ENCODE measurements around the gene CRYGD. TPM values are rescaled to one million over a fixed set of nuclear protein-coding genes. Genes with fewer than 3 reads are reported as not detected.
A peak's percentile ranks its signal among the peaks of the same experiment; 100 is the strongest.

Gene CRYGD
- total and polyA plus RNA-seq, 2 of the 13 experiments (the other 11 are each of a cell fraction or from before 2014, with no cell fraction given): not detected

- FAIRE-seq (peak; percentile 37), ATAC-seq (peak; percentile 79), DNase-seq (ENCODE audit: low spot score) (peak; percentile 93)
- 35% methylated on average over 14 of the region's 14 CpGs for WGBS (ENCODE audit: low lambda C conversion rate)
- peaks cover 0 to 5% of the 10 kb centered on the region in 2 experiments; a peak in 1 of 5 replicates for H3K27me3 ChIP-seq (ENCODE audit: control insufficient read depth in 1 of 2, insufficient read depth in 2 of 2, low read length in 2 of 2)
- POLR2A ChIA-PET: interaction anchor here (1.9 to 2.4 kb wide), 2 partner anchors 13 to 111 kb away, joined by 7 to 8 read pairs; partner anchors contain the start of gene IDH1
- no peaks in the 10 kb centered on the region; the same call in 1 of the 2 replicates for H3K9me3 ChIP-seq (ENCODE audit: low read length)
- H3K4me1 ChIP-seq (ENCODE audit: insufficient read depth, low read length): peaks cover 21% of the 10 kb centered on the region
- CTCF ChIA-PET (ENCODE audit: low intra/inter-chr PET ratio, low total read pairs): no interaction called here
- intact Hi-C loops (cut with micrococcal nuclease; ENCODE audit: unreplicated experiment): loop anchor here (1.0 kb wide), 1 partner anchor 13 kb away; no protein-coding TSS in a partner anchor
- H3K9ac ChIP-seq (ENCODE audit: insufficient read depth, low read depth, low read length): no peak overlapping the region
- H3K79me2 ChIP-seq (ENCODE audit: insufficient read depth, low read length): no peaks in the 10 kb centered on the region
- H3K4me3 ChIP-seq (replicated peaks in 1 of 3; ENCODE audit: insufficient read depth in 1 of 3, low read depth in 2 of 3, low read length in 3 of 3): no peak overlapping the region
- no peaks in the 10 kb centered on the region for H3K36me3 ChIP-seq (replicated peaks in 1 of 2; ENCODE audit: control insufficient read depth in 1 of 2, insufficient read depth in 2 of 2, low read length in 2 of 2)
- no peak overlapping the region for H3K27ac ChIP-seq (ENCODE audit: extremely low read length, insufficient read depth, low read length)
- BruUV-seq (replicated peaks): no TSS peak
- 0 out of 2 replicates have a peak overlapping the region, but pooled peaks have one; percentile 21 for H3K4me2 ChIP-seq (ENCODE audit: low read depth, low read length)
- H4K20me1 ChIP-seq (ENCODE audit: insufficient read depth, low read length): no peaks in the 10 kb centered on the region
- in situ Hi-C loops (cut with HindIII; ENCODE audit: extremely low pct_ligation_motif_present, low pct_unique_long_range_greater_than_20kb): no loop called here
- H2AFZ ChIP-seq (ENCODE audit: low read length): no peak overlapping the region
- TF ChIP-seq ZNF713 (CRISPR knock-in tag; IDR thresholded peaks at IDR 0.05) (no peak), ZNF292 (CRISPR knock-in tag; IDR thresholded peaks at IDR 0.05; ENCODE audit: borderline replicate concordance, low read depth) (0 out of 2 replicates have a peak, but pooled peaks have one; percentile 25), E2F2 (CRISPR knock-in tag; IDR thresholded peaks at IDR 0.05; ENCODE audit: borderline replicate concordance) (no peak), CREM (IDR thresholded peaks at IDR 0.05) (peak; percentile 19; the same call in 1 of the 2 replicates), CREM (CRISPR knock-in tag; IDR thresholded peaks at IDR 0.05) (no peak), GMEB1 (CRISPR knock-in tag; IDR thresholded peaks at IDR 0.05; ENCODE audit: borderline replicate concordance) (0 out of 2 replicates have a peak, but pooled peaks have one; percentile 25), ZNF687 (CRISPR knock-in tag; IDR thresholded peaks at IDR 0.05) (no peak), ZFY (CRISPR knock-in tag; IDR thresholded peaks at IDR 0.05) (0 out of 2 replicates have a peak, but pooled peaks have one; percentile 25), SNAPC5 (CRISPR knock-in tag; IDR thresholded peaks at IDR 0.05; ENCODE audit: borderline replicate concordance) (no peak), THRA (CRISPR knock-in tag; IDR thresholded peaks at IDR 0.05; ENCODE audit: borderline replicate concordance) (no peak), ZNF24 (IDR thresholded peaks at IDR 0.05) (no peak), NPAS2 (CRISPR knock-in tag; IDR thresholded peaks at IDR 0.05; ENCODE audit: borderline replicate concordance) (no peak), TBX3 (IDR thresholded peaks at IDR 0.05; ENCODE audit: borderline replicate concordance) (no peak)
Observed at GRCh38 chr2:208142925-208143799, 18.8 kb upstream of the CRYGD start.

Data from HepG2 (cell line).